Fibroblast of lung (primary cell): Measurements from ENCODE around the gene IRGQ.

Source experiments
- CTCF ChIP-seq, 2 donors: IDR thresholded peaks in 1 of 2; conservative IDR thresholded peaks in 1 of 2; 1 replicate in 1 of 2; 2 replicates in 1 of 2; pipeline ENCODE4 v1.5.1; 2011 to 2012; ENCODE audit warnings: low read length in 2 of 2, control low read depth in 1 of 2, inconsistent platforms in 1 of 2, low read depth in 1 of 2, mild to moderate bottlenecking in 1 of 2
- EZH2 ChIP-seq: IDR thresholded peaks from 2 replicates; pipeline ENCODE4 v1.5.1; 2012; ENCODE audit warnings: low read length, control low read depth, mild to moderate bottlenecking; ENCODE audit errors: missing control alignments

- no peak for TF ChIP-seq EZH2
- TF ChIP-seq CTCF (conservative IDR thresholded peaks at IDR 0.05 in 1 of 2, IDR thresholded peaks at IDR 0.05 in 1 of 2; ENCODE audit: low read depth in 1 of 2, low read length in 2 of 2) = no peak
Measured at GRCh38 chr19:43570174-43570791, 25.7 kb downstream of the IRGQ start.
